Measurements from ENCODE around the gene DNAJB13. TPM values are rescaled to one million over a fixed set of nuclear protein-coding genes. Genes with fewer than 3 reads are reported as not detected.

DNAJB13 gene
- total and polyA plus RNA-seq, 2 of the 4 experiments (the other 2 are of a cell fraction): 0.18 to 0.48 TPM

- 0 out of 2 replicates have a peak, but pooled peaks cover 4% of the 10 kb centered on the region for H3K9me1 ChIP-seq (ENCODE audit: insufficient read depth, low read length)
- no peaks in the 10 kb centered on the region for H3K79me1 ChIP-seq (ENCODE audit: low read depth in 1 of 2, low read length in 2 of 2)
- H3K14ac ChIP-seq (replicated peaks; ENCODE audit: low read depth, low read length): no peak overlapping the region
- dilution Hi-C loops (cut with HindIII; ENCODE audit: low sequenced_read_pairs, unreplicated experiment): no loop called here
- ChIA-PET CTCF (no interaction called here), POLR2A (ENCODE audit: unreplicated experiment) (no interaction called here)
- no peak overlapping the region for H2BK5ac ChIP-seq (ENCODE audit: low read depth, low read length, poor library complexity, severe bottlenecking)
- H4K5ac ChIP-seq (ENCODE audit: low read depth, low read length): no peak overlapping the region
- H2AK5ac ChIP-seq (ENCODE audit: low read depth, low read length): no peak overlapping the region
- no peaks in the 10 kb centered on the region for H3K4me1 ChIP-seq (ENCODE audit: control insufficient read depth, insufficient read depth, low read length)
- H3K23ac ChIP-seq (ENCODE audit: low read depth, low read length): no peak overlapping the region
- no peaks in the 10 kb centered on the region for H3K9me3 ChIP-seq (ENCODE audit: control insufficient read depth, insufficient read depth, low read length)
- no peak overlapping the region for H2AFZ ChIP-seq (replicated peaks; ENCODE audit: low read length, poor library complexity)
- DNase-seq (no peak), ATAC-seq (ENCODE audit: low read depth) (no peak)
- peaks cover 3% of the 10 kb centered on the region; the same call in 1 of the 2 replicates for H3K36me3 ChIP-seq (ENCODE audit: control insufficient read depth, insufficient read depth, low read length)
- no peak overlapping the region for H3K18ac ChIP-seq (ENCODE audit: low read depth, low read length)
- no peaks in the 10 kb centered on the region for H3K27me3 ChIP-seq (ENCODE audit: control insufficient read depth, insufficient read depth, low read length)
- TF ChIP-seq NFE2L2 (IDR thresholded peaks at IDR 0.05; ENCODE audit: low read depth, low read length) (no peak), RCOR1 (IDR thresholded peaks at IDR 0.05; ENCODE audit: insufficient replicate concordance, low read length) (no peak), MAFK (IDR thresholded peaks at IDR 0.05; ENCODE audit: low read depth, low read length) (no peak), CEBPB (IDR thresholded peaks at IDR 0.05; ENCODE audit: low read depth, low read length) (no peak), MXI1 (IDR thresholded peaks at IDR 0.05; ENCODE audit: borderline replicate concordance, low read depth, low read length) (no peak), CTCF (conservative IDR thresholded peaks at IDR 0.05; ENCODE audit: low read depth, low read length) (no peak), SMC3 (IDR thresholded peaks at IDR 0.05; ENCODE audit: low read depth, low read length) (no peak)
- no peaks in the 10 kb centered on the region for H4K20me1 ChIP-seq (ENCODE audit: insufficient read depth, low read length)
- H3K27ac ChIP-seq (ENCODE audit: insufficient read depth, low read length): no peak overlapping the region
- in situ Hi-C loops (cut with MboI; ENCODE audit: low sequenced_read_pairs): no loop called here
- H3K4ac ChIP-seq (ENCODE audit: low read depth, low read length): no peak overlapping the region
- H2AK9ac ChIP-seq (replicated peaks; ENCODE audit: low read depth, low read length, poor library complexity): no peak overlapping the region
- no peak overlapping the region for H4K8ac ChIP-seq (ENCODE audit: low read depth in 2 of 2, low read length in 2 of 2)
- intact Hi-C loops (cut with micrococcal nuclease): no loop called here
- WGBS, 2 experiments (ENCODE audit: extremely low coverage in 2 of 2, insufficient read length in 1 of 2): no CpG with 5 or more reads among the region's 13 CpGs
- H2BK120ac ChIP-seq (ENCODE audit: low read depth, low read length): no peak overlapping the region
- no peak overlapping the region for H3K4me3 ChIP-seq (ENCODE audit: insufficient read depth, low read depth, low read length)
- BruUV-seq (replicated peaks): no TSS peak
- H2BK20ac ChIP-seq (ENCODE audit: low read depth, low read length): no peak overlapping the region
- H3K9ac ChIP-seq (ENCODE audit: low read depth, low read length): no peak overlapping the region
- H2BK15ac ChIP-seq (ENCODE audit: low read depth, low read length): no peak overlapping the region
- no peak overlapping the region for H4K91ac ChIP-seq (ENCODE audit: insufficient read depth, low read depth, low read length)
- H3K4me2 ChIP-seq (ENCODE audit: low read depth, low read length): no peak overlapping the region
- no peak overlapping the region for H3K56ac ChIP-seq (ENCODE audit: extremely low read depth, insufficient read depth, low read length)
Measured at GRCh38 chr11:73998846-73999575, 48.2 kb downstream of the DNAJB13 start.

All from IMR-90 (cell line).